Lung microvascular endothelial cell (primary cell): ENCODE results near the gene RSAD1. TPM values are rescaled to one million over a fixed set of nuclear protein-coding genes. Genes with fewer than 3 reads are reported as not detected.
"Not testable (repeated sequence)": the region's sequence is repeated elsewhere in the genome, so short reads cannot be mapped to it uniquely, and the experiment has no call there.

ENCODE experiments used
- DNase-seq, 2 donors: peaks; one replicate each; pipeline versions ENCODE4 v3.0.0 to v3.0.0-alpha.2; 2010; ENCODE audit warnings: low read depth in 2 of 2
- total RNA-seq: library from RNA; depleted of rRNA; stranded (reverse); fragments of >200 nt; gene quantifications from 2 replicates; pipeline ENCODE4 v1.2.1, GENCODE V29; 2014

Gene RSAD1
- total RNA-seq, 1 donor from 2014 or later = 14.5 TPM

GRCh38 chr17:50472286-50472685 lies 6.4 kb upstream of the RSAD1 start:
- DNase-seq = no peak

- not testable (repeated sequence) for DNase-seq
Observed at GRCh38 chr17:50472761-50473161, 5.9 kb upstream of the RSAD1 start.

GRCh38 chr17:50473901-50474300 lies 4.8 kb upstream of the RSAD1 start:
- DNase-seq = no peak

GRCh38 chr17:50474523-50474922 lies 4.1 kb upstream of the RSAD1 start:
- peak in 1 of 2 donors; percentile 47 for DNase-seq

GRCh38 chr17:50475362-50475761 lies 3.3 kb upstream of the RSAD1 start:
- no peak for DNase-seq

- not testable (repeated sequence) for DNase-seq
Observed at GRCh38 chr17:50475775-50476544, 2.7 kb upstream of the RSAD1 start.

- no peak for DNase-seq
Observed at GRCh38 chr17:50476545-50477315, 1.9 kb upstream of the RSAD1 start.

GRCh38 chr17:50477976-50478375 lies 684 bp upstream of the RSAD1 start:
- DNase-seq = no peak

GRCh38 chr17:50479522-50480141 lies 972 bp downstream of the RSAD1 start:
- peak; percentile 80 to 85 for DNase-seq

- DNase-seq = no peak
Observed at GRCh38 chr17:50480142-50480764, 1.6 kb downstream of the RSAD1 start.

- peak in 1 of 2 donors; percentile 70 for DNase-seq
Observed at GRCh38 chr17:50480854-50481490, 2.3 kb downstream of the RSAD1 start.

- DNase-seq = no peak
Observed at GRCh38 chr17:50481648-50482047, 3.0 kb downstream of the RSAD1 start.

- no peak for DNase-seq
Observed at GRCh38 chr17:50482110-50482509, 3.5 kb downstream of the RSAD1 start.

GRCh38 chr17:50482516-50482915 lies 3.9 kb downstream of the RSAD1 start:
- DNase-seq = peak; percentile 97 to 98

GRCh38 chr17:50483266-50483665 lies 4.6 kb downstream of the RSAD1 start:
- DNase-seq = no peak

- no peak for DNase-seq
Observed at GRCh38 chr17:50484386-50485155, 5.9 kb downstream of the RSAD1 start.

GRCh38 chr17:50487213-50488096 lies 8.8 kb downstream of the RSAD1 start:
- peak in 1 of 2 donors; percentile 46 for DNase-seq

- no peak for DNase-seq
Observed at GRCh38 chr17:50488880-50489279, 10.2 kb downstream of the RSAD1 start.

- no peak for DNase-seq
Observed at GRCh38 chr17:50491505-50491904, 12.8 kb downstream of the RSAD1 start.

- no peak for DNase-seq
Observed at GRCh38 chr17:50492214-50492613, 13.6 kb downstream of the RSAD1 start.
